ENCODE results near the gene LEMD1.
"Not testable (repeated sequence)": the region's sequence is repeated elsewhere in the genome, so short reads cannot be mapped to it uniquely, and the experiment has no call there.

GRCh38 chr1:205404484-205404883, 17.4 kb downstream of the LEMD1 start:
- TF ChIP-seq CTCF, POLR2A (IDR thresholded peaks at IDR 0.05): not testable (repeated sequence)
